Activated T-helper 17 cell treated with anti-CD3 and anti-CD28 coated beads, Interleukin-2, amount 50 U/mL, for 72 hours (primary cell): ENCODE results near the gene CDH13. TPM values are rescaled to one million over a fixed set of nuclear protein-coding genes. Genes with fewer than 3 reads are reported as not detected.

Experiments
- ATAC-seq: fragments of 150-1000 bp; cut with Tn5 transposase; replicated peaks from 2 replicates; pipeline ENCODE4 v1.10.0; 2021; ENCODE audit warnings: mild to moderate bottlenecking, moderate library complexity
- H3K27ac Mint-ChIP-seq: one replicate; pipeline ENCODE4 v1.8.0; 2022; ENCODE audit warnings: mixed read lengths
- H3K27me3 Mint-ChIP-seq: one replicate; pipeline ENCODE4 v1.8.0; 2022; ENCODE audit warnings: mixed read lengths
- H3K36me3 Mint-ChIP-seq: one replicate; pipeline ENCODE4 v1.8.0; 2022; ENCODE audit warnings: low read depth, mild to moderate bottlenecking, mixed read lengths
- H3K4me1 Mint-ChIP-seq: one replicate; pipeline ENCODE4 v1.8.0; 2022; ENCODE audit warnings: mixed read lengths
- H3K4me3 Mint-ChIP-seq: one replicate; pipeline ENCODE4 v1.8.0; 2022; ENCODE audit warnings: mild to moderate bottlenecking, mixed read lengths
- H3K9me3 Mint-ChIP-seq: one replicate; pipeline ENCODE4 v1.8.0; 2022; ENCODE audit warnings: mixed read lengths
- total RNA-seq, 2 donors: library from RNA; stranded (reverse); gene quantifications; one replicate each; pipeline ENCODE4 v1.2.3, GENCODE V29; 2022

CDH13 gene
- total RNA-seq, 2 donors from 2014 or later: not detected

DNA sequence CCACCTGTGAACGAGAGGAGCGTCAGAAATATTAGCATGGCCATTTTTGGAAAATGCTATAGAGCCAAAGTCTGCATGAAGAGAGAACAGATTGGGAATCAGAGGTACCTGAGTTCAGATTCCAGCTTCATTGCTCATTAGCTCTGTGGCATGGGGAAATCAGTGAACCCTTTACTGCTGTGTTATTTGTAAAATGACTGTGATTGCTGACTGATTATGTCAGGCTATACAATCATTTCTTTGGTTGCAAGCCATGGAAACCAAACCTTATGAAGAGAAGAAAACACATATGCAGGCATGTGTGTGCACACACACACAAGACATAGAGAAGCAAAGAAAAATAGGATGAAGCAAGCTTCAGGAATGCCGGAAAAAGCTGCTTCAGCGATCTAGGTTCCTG lies 1079.6 kb downstream of the CDH13 start:
- no peaks in the 10 kb centered on the region for H3K36me3 Mint-ChIP-seq
- ATAC-seq: no peak
- no peak overlapping the region for H3K4me3 Mint-ChIP-seq
- no peaks in the 10 kb centered on the region for H3K4me1 Mint-ChIP-seq
- H3K27me3 Mint-ChIP-seq: peaks cover 13% of the 10 kb centered on the region
- peaks cover 3% of the 10 kb centered on the region for H3K9me3 Mint-ChIP-seq
- no peak overlapping the region for H3K27ac Mint-ChIP-seq

DNA sequence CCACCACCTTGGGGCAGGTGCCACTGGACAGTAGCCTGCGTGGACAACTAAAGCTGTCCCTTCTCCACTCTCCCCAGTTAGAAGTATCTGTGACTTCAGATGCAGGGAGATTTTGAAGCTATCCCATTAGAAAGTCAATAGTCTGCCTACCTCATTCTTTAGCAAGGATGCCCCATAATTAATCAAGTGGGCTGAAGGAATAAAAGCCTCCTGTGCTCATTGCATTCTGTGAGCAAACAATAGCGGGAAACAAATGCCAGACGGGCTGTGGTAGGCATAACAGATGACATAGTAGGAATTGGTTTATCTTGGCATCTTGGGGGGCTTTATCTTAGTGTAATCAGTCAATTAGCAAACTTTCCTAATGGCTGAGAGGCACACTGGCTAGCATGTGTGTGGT lies 1084.3 kb downstream of the CDH13 start:
- peaks cover 3% of the 10 kb centered on the region for H3K9me3 Mint-ChIP-seq
- H3K27me3 Mint-ChIP-seq: peaks cover 9% of the 10 kb centered on the region
- H3K4me3 Mint-ChIP-seq: no peak overlapping the region
- no peak overlapping the region for H3K27ac Mint-ChIP-seq
- no peaks in the 10 kb centered on the region for H3K4me1 Mint-ChIP-seq
- no peaks in the 10 kb centered on the region for H3K36me3 Mint-ChIP-seq
- no peak for ATAC-seq

DNA sequence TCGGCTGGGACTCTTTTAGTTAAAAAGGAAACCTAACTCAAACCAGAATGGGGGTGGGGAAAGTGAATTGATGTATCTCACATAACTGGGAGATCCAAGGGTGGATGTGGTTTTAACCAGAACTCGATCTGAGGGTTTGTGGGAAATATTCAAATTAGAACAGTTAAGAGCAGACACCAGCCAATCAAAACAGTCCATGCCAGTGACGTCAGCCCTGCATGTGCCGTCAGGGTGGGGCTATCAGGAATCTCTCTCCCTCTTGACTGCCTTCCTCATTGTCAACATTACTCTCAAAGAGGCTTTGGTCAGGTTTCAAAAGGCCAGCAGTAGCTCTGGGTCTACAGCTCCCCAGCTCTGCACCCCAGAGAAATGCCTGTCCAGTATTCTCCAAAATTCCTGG lies 1086.8 kb downstream of the CDH13 start:
- H3K27ac Mint-ChIP-seq: no peak overlapping the region
- no peaks in the 10 kb centered on the region for H3K9me3 Mint-ChIP-seq
- H3K4me1 Mint-ChIP-seq: no peaks in the 10 kb centered on the region
- peaks cover 7% of the 10 kb centered on the region for H3K27me3 Mint-ChIP-seq
- no peaks in the 10 kb centered on the region for H3K36me3 Mint-ChIP-seq
- no peak overlapping the region for H3K4me3 Mint-ChIP-seq
- no peak for ATAC-seq

DNA sequence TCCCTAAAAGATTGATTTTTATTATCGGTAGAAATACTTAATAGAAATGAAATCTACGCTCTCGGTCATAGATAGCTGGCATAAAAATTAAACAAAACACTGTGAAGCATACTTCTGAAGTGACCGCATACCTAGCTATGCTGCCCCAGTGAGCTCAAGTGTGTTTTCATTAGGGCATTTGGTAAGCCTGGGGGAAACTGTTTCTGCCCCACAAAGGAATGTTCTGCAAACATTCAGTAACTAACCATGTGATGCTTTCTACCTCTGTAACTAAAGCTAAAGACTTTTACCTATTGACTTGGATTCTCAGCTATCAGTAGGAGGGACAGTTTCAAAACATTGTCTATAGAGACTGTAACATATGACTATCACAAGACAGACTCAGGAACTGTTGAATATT lies 1087.5 kb downstream of the CDH13 start:
- no peak overlapping the region for H3K27ac Mint-ChIP-seq
- H3K27me3 Mint-ChIP-seq: peaks cover 7% of the 10 kb centered on the region
- H3K4me3 Mint-ChIP-seq: no peak overlapping the region
- no peaks in the 10 kb centered on the region for H3K4me1 Mint-ChIP-seq
- H3K36me3 Mint-ChIP-seq: no peaks in the 10 kb centered on the region
- ATAC-seq: no peak
- no peaks in the 10 kb centered on the region for H3K9me3 Mint-ChIP-seq

DNA sequence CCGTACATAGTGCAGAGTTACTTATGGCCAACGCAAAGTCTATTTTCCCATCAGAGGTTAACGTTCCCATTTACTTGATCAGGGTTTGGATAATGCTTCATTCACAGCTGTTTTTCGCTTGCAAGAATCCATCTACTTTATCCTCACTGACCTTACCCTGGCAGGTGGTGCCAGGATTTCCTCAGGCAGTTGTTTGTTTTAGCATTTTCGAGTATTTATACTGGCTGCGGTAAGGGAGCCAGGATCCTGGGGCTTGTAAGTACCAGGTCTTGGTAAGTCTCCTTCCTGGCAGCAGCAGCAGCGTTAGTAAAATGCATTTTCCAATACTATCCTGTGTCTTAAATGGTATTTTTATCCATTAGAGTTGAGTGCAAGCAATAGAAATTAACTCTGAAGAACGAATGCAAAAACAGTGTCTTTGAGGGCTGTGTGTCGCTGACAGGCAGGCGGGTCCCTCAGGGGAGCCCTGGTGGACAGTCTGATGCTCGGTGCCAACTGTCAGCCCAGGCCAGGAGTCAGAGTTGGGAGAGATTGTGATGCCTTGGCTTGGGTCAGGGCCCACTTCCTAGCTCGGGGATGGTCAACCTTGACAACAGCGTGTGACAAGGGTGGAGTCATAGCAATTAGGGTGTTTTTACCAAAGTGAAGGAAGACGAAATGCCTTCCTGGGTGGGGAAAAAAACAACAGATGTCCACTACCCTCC lies 1088.6 kb downstream of the CDH13 start:
- no peak overlapping the region for H3K27ac Mint-ChIP-seq
- ATAC-seq: no peak
- peaks cover 7% of the 10 kb centered on the region for H3K27me3 Mint-ChIP-seq
- no peaks in the 10 kb centered on the region for H3K4me1 Mint-ChIP-seq
- H3K4me3 Mint-ChIP-seq: no peak overlapping the region
- no peaks in the 10 kb centered on the region for H3K36me3 Mint-ChIP-seq
- H3K9me3 Mint-ChIP-seq: no peaks in the 10 kb centered on the region

DNA sequence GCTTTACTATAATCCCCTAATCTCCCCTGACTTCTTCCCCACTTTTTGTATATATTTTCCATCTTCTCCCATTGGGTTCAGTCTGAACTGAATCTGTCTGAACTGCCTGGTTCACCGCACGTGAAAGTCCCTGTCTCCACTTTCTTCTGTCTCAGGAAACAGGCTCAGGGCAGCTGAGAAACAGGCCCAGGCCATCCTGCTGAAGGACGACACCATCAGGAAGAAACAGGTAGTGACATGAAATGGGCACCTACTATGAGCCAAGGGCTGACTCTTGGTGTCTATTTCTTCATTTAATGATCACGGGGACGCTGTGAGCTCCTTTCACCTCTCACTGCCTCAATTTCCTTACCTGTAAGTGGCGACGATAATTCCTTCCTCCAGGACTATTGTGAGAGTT lies 1090.5 kb downstream of the CDH13 start:
- no peak overlapping the region for H3K4me3 Mint-ChIP-seq
- H3K27me3 Mint-ChIP-seq: peaks cover 3% of the 10 kb centered on the region
- no peak for ATAC-seq
- no peaks in the 10 kb centered on the region for H3K36me3 Mint-ChIP-seq
- no peak overlapping the region for H3K27ac Mint-ChIP-seq
- H3K4me1 Mint-ChIP-seq: no peaks in the 10 kb centered on the region
- no peaks in the 10 kb centered on the region for H3K9me3 Mint-ChIP-seq

DNA sequence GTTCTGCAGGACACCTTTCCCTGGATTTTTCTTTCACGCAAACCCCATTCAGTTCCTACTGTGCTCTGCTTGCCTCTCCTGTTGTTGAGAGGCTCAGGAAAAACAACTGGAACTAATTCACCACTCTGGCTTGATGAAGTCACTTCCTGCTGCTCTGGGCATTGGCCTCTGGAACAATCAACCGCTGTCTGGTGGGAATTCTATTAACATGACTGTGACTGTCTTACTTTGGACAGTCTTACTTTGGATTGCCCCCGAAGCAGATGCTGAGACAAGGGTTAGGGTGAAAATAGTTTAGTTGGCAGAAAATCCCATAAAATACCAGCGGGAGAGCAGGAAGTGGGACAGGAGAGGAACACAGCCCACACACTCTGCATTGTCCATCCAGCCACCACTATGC lies 1091.0 kb downstream of the CDH13 start:
- no peaks in the 10 kb centered on the region for H3K36me3 Mint-ChIP-seq
- H3K9me3 Mint-ChIP-seq: no peaks in the 10 kb centered on the region
- H3K4me1 Mint-ChIP-seq: no peaks in the 10 kb centered on the region
- peaks cover 3% of the 10 kb centered on the region for H3K27me3 Mint-ChIP-seq
- no peak for ATAC-seq
- H3K27ac Mint-ChIP-seq: no peak overlapping the region
- no peak overlapping the region for H3K4me3 Mint-ChIP-seq

DNA sequence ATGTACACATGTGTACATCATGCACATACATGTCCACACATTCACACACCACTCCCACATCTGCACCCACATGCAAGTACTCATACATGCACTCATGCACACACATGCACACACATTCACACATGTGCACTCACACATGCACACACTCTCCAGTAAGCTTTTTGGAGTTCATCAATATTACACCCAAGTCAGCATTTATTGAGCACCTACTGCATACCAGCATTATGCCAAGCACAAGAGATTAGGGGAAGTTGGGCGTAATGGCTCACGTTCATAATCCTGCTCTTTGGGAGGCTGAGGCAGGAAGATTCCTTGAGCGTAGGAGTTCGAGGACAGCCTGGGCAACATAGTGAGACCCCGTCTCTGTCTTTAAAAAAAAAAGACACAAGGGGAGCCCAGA lies 1093.4 kb downstream of the CDH13 start:
- Mint-ChIP-seq H3K4me3 (no peak overlapping the region), H3K36me3 (no peaks in the 10 kb centered on the region), H3K4me1 (no peaks in the 10 kb centered on the region), H3K27me3 (peaks cover 9% of the 10 kb centered on the region), H3K9me3 (no peaks in the 10 kb centered on the region), H3K27ac (no peak overlapping the region)
- no peak for ATAC-seq

DNA sequence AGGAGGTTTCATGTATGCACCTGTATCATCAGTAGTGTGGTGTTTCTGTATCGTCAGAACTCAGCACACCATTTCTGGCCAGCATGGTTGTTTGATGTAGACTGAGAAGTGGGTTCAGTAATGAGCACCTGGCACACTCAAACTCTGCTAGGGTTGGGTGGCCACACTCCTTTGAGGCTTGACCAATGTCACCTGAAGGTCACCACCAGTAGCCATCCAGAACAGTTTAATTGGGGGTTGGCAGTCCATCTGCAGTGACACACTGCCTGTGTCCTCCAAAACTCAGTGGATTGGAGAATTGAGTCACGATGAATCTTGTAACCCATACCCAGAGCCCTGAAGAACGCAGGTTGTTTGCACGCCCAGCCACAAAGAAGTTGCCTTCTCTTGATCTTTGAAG lies 1094.2 kb downstream of the CDH13 start:
- no peak overlapping the region for H3K4me3 Mint-ChIP-seq

DNA sequence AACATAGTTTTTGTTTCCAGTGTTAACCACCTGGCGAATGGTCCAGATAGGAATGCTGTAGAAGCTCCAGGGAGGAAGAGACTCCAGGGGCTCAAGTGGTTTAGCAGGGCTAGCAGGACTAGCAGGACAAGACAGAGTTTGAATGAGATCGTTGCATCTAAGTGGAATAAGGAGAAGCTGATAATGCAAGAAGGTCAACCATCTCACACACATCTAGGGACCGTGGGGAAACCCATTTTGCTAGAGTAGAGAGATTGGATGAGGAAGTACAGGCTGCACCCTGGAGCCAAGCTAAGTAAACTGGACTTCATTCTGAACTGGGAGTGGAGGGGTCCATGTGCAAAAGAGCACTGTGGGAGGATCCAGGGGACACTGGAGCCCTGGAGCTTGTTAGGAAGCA lies 1094.9 kb downstream of the CDH13 start:
- ATAC-seq: no peak
- Mint-ChIP-seq H3K27ac (no peak overlapping the region), H3K36me3 (no peaks in the 10 kb centered on the region), H3K4me1 (no peaks in the 10 kb centered on the region), H3K27me3 (peaks cover 9% of the 10 kb centered on the region), H3K9me3 (no peaks in the 10 kb centered on the region), H3K4me3 (no peak overlapping the region)

More for the DNA sequence above, 1094.2 kb downstream of the CDH13 start:
- Mint-ChIP-seq H3K27me3 (peaks cover 9% of the 10 kb centered on the region), H3K27ac (no peak overlapping the region), H3K9me3 (no peaks in the 10 kb centered on the region), H3K36me3 (no peaks in the 10 kb centered on the region), H3K4me1 (no peaks in the 10 kb centered on the region)
- no peak for ATAC-seq

DNA sequence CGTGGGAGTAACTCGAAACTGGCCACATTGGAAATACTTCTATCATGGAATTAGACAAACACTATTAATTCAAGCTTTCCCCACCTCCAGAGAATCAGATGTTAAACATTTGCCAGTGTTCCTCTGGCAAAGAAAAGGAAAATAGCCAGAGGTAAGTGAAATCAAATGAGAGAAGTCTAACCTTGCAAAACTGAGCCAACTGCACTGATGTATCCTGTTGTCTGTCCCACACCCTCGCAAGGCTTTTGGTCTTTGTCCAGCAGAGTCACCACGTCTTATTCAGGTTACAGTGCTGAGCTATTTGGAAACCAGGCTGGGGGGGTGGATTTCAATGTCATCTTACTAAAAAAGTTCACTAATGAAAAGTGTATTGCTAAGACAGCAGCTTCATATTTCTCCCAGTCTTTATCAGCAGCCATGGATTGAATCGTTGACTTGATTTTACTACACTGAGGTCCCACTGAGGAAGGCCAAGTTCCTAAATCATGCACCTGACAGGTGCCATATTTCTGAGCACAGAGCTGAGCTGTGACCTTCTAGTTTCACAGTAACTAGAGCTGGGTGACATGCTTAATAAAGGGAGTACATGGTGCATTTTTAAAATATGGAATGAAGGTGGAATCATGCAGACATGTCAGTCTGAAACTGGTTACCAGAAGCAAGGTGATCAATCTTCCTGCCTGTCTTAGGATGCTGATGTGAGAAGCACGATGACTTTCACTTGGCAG lies 1095.9 kb downstream of the CDH13 start:
- H3K27me3 Mint-ChIP-seq: peaks cover 9% of the 10 kb centered on the region
- no peak overlapping the region for H3K4me3 Mint-ChIP-seq
- no peaks in the 10 kb centered on the region for H3K36me3 Mint-ChIP-seq
- no peak overlapping the region for H3K27ac Mint-ChIP-seq
- no peak for ATAC-seq
- H3K9me3 Mint-ChIP-seq: no peaks in the 10 kb centered on the region
- no peaks in the 10 kb centered on the region for H3K4me1 Mint-ChIP-seq

DNA sequence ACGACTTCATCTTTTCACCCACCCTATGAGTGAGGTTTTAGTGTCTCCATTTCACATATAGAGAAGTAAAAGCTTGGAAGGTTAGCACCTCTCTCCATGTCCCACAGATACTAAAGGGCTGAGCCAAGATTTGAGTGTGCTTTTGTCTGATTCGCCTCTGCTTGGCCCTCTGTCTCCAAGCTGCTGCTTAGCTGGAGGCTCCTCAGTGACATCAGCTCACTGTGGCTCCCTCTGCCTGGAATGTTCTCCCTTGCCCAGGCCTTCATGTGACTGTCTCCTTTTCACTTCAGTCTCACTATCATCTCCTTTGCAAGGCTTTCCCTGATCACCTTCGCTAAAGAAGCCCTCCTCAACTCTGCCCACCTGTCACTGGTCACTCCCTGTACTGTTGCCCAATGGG lies 1096.5 kb downstream of the CDH13 start:
- no peak overlapping the region for H3K4me3 Mint-ChIP-seq
- no peak for ATAC-seq
- no peak overlapping the region for H3K27ac Mint-ChIP-seq
- H3K9me3 Mint-ChIP-seq: no peaks in the 10 kb centered on the region
- H3K27me3 Mint-ChIP-seq: peaks cover 6% of the 10 kb centered on the region
- no peaks in the 10 kb centered on the region for H3K4me1 Mint-ChIP-seq
- H3K36me3 Mint-ChIP-seq: no peaks in the 10 kb centered on the region

DNA sequence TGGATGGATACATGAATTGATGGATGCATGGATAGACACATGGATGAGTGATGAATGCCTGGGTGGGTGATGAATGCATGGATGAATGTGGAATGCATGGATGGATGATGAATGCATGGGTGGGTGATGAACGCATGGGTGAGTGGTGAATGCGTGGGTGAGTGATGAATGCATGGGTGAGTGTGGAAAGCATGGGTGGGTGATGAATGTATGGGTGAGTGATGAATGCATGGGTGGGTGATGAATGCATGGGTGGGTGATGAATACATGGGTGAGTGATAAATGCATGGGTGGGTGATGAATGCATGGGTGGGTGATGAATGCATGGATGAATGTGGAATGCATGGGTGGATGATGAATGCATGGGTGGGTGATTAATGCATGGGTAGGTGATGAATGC lies 1097.1 kb downstream of the CDH13 start:
- Mint-ChIP-seq H3K27ac (no peak overlapping the region), H3K36me3 (no peaks in the 10 kb centered on the region), H3K9me3 (no peaks in the 10 kb centered on the region), H3K4me1 (no peaks in the 10 kb centered on the region), H3K4me3 (no peak overlapping the region), H3K27me3 (peaks cover 6% of the 10 kb centered on the region)
- no peak for ATAC-seq

DNA sequence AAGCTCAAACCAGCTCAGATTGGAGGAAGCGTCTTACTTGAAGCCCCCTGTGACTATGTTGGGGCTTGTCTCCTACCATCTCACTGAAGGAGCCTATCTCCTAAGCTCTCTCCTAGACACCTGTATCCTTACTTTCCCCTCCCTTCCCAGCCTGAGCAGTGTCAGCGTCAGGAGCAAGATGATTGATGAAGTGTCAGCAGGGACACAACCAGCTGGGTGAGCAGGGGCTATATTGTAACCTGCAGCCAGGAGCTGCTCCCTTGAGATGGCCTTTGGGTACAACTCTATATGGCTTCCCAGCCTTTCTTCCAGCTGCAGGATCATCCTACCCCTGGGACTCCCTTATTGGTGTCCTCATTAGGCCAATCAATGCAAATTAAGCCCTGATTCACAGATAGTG lies 1097.8 kb downstream of the CDH13 start:
- Mint-ChIP-seq H3K9me3 (no peaks in the 10 kb centered on the region), H3K27me3 (peaks cover 6% of the 10 kb centered on the region), H3K4me1 (no peaks in the 10 kb centered on the region), H3K27ac (no peak overlapping the region), H3K4me3 (no peak overlapping the region), H3K36me3 (no peaks in the 10 kb centered on the region)
- no peak for ATAC-seq

DNA sequence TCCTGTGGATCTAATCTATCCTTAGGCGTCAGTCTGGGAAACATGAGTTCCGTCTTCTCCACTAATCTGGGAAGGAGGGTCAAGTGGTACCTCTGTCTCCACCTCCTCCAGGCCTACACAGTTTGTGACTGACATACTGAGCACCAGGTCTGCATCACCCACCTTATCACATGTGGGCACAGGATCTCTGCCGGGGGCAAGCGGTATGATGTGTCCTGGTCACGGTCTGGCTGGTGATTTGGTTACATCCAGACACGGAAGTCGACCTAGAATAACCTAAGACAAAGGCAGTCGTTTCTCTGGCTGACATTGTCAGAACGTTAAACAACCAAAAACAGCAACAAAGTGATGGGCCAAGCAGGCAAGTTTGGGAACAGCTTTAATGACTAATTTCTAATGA lies 1098.5 kb downstream of the CDH13 start:
- ATAC-seq: no peak
- Mint-ChIP-seq H3K9me3 (no peaks in the 10 kb centered on the region), H3K36me3 (no peaks in the 10 kb centered on the region), H3K27ac (no peak overlapping the region), H3K4me1 (no peaks in the 10 kb centered on the region), H3K27me3 (peaks cover 6% of the 10 kb centered on the region), H3K4me3 (no peak overlapping the region)
